ENCODE measurements around the gene RRP8. TPM values are rescaled to one million over a fixed set of nuclear protein-coding genes. Genes with fewer than 3 reads are reported as not detected.
A peak's percentile ranks its signal among the peaks of the same experiment; 100 is the strongest.

RRP8 gene
- total RNA-seq: 19.2 and 19.6 TPM in 2 replicates

GRCh38 chr11:6603287-6604080 lies at the start of gene RRP8, which contains the start of gene ILK:
TSS of gene RRP8 (minus strand) at chr11:6603616. CDS start at chr11:6603502, 114 bp downstream.
TSS of gene ILK (plus strand) at chr11:6603774. CDS start at chr11:6604272, 498 bp downstream.
- no peak for DNase-seq (ENCODE audit: extremely low read depth, low read depth, low spot score)

GRCh38 chr11:6653097-6653496 lies 49.7 kb upstream of the RRP8 start:
- DNase-seq (ENCODE audit: extremely low read depth, low read depth, low spot score): no peak

- no peak for DNase-seq (ENCODE audit: extremely low read depth, low read depth, low spot score)
Observed at GRCh38 chr11:6652182-6652581, 48.8 kb upstream of the RRP8 start.

GRCh38 chr11:6650980-6651379 lies 47.6 kb upstream of the RRP8 start:
- DNase-seq (ENCODE audit: extremely low read depth, low read depth, low spot score): no peak

- no peak for DNase-seq (ENCODE audit: extremely low read depth, low read depth, low spot score)
Observed at GRCh38 chr11:6650104-6650503, 46.7 kb upstream of the RRP8 start.

- no peak for DNase-seq (ENCODE audit: extremely low read depth, low read depth, low spot score)
Observed at GRCh38 chr11:6648501-6648900, 45.1 kb upstream of the RRP8 start.

GRCh38 chr11:6647836-6648235 lies 44.4 kb upstream of the RRP8 start:
- no peak for DNase-seq (ENCODE audit: extremely low read depth, low read depth, low spot score)

GRCh38 chr11:6646918-6647679 lies 43.7 kb upstream of the RRP8 start:
- no peak for DNase-seq (ENCODE audit: extremely low read depth, low read depth, low spot score)

GRCh38 chr11:6646576-6646917 lies 43.1 kb upstream of the RRP8 start:
- no peak for DNase-seq (ENCODE audit: extremely low read depth, low read depth, low spot score)

GRCh38 chr11:6646071-6646470 lies 42.7 kb upstream of the RRP8 start:
- no peak for DNase-seq (ENCODE audit: extremely low read depth, low read depth, low spot score)

GRCh38 chr11:6642957-6643356 lies 39.5 kb upstream of the RRP8 start:
- no peak for DNase-seq (ENCODE audit: extremely low read depth, low read depth, low spot score)

- DNase-seq (ENCODE audit: extremely low read depth, low read depth, low spot score): no peak
Observed at GRCh38 chr11:6640985-6641701, 37.7 kb upstream of the RRP8 start.

- no peak for DNase-seq (ENCODE audit: extremely low read depth, low read depth, low spot score)
Observed at GRCh38 chr11:6640036-6640984, 36.9 kb upstream of the RRP8 start.

GRCh38 chr11:6638429-6638828 lies 35.0 kb upstream of the RRP8 start:
- DNase-seq (ENCODE audit: extremely low read depth, low read depth, low spot score): no peak

- DNase-seq (ENCODE audit: extremely low read depth, low read depth, low spot score): no peak
Observed at GRCh38 chr11:6637871-6638270, 34.5 kb upstream of the RRP8 start.

- DNase-seq (ENCODE audit: extremely low read depth, low read depth, low spot score): no peak
Observed at GRCh38 chr11:6636480-6636879, 33.1 kb upstream of the RRP8 start.

GRCh38 chr11:6635082-6635932 lies 31.9 kb upstream of the RRP8 start:
- DNase-seq (ENCODE audit: extremely low read depth, low read depth, low spot score): peak; percentile 90

GRCh38 chr11:6634534-6634933 lies 31.1 kb upstream of the RRP8 start:
- DNase-seq (ENCODE audit: extremely low read depth, low read depth, low spot score): no peak

All from glomerular endothelial cell (primary cell).